Measurements from ENCODE around the gene BTG4.
A peak's percentile ranks its signal among the peaks of the same experiment; 100 is the strongest.

BTG4 gene
- total RNA-seq: 0 reads per million in 2 donors

GRCh38 chr11:111512296-111513239 lies at the start of gene BTG4:
Gene BTG4, minus strand, starts transcription at chr11:111512386. Its CDS starts 13,610 bp downstream, at chr11:111498776.
- DNase-seq: peak; percentile 3

- DNase-seq: no peak
Observed at GRCh38 chr11:111561791-111562325, 49.7 kb upstream of the BTG4 start.

- no peak for DNase-seq
Observed at GRCh38 chr11:111561306-111561705, 49.1 kb upstream of the BTG4 start.

GRCh38 chr11:111560800-111561199 lies 48.6 kb upstream of the BTG4 start:
- no peak for DNase-seq

DNA sequence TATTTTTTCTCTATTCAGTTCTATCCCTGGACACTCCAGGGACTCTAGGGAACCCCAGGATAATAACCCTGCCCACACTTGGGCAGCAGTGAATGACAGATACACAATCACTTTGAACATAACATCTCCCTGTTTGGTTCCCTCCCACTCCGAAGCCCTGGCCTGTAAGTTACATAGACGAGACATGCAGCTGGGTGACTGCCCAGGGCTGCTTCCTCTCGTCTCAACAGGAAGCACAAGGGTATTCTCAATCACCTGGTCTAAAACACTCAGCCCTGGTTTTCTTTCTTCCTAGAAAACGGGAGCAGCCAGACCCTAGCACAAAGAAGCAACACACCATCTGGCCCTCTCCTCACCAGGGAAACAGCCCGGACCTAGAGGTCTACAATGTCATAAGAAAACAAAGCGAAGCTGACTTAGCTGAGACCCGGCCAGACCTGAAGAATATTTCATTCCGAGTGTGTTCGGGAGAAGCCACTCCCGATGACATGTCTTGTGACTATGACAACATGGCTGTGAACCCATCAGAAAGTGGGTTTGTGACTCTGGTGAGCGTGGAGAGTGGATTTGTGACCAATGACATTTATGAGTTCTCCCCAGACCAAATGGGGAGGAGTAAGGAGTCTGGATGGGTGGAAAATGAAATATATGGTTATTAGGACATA lies 47.7 kb upstream of the BTG4 start:
- no peak for DNase-seq

DNA sequence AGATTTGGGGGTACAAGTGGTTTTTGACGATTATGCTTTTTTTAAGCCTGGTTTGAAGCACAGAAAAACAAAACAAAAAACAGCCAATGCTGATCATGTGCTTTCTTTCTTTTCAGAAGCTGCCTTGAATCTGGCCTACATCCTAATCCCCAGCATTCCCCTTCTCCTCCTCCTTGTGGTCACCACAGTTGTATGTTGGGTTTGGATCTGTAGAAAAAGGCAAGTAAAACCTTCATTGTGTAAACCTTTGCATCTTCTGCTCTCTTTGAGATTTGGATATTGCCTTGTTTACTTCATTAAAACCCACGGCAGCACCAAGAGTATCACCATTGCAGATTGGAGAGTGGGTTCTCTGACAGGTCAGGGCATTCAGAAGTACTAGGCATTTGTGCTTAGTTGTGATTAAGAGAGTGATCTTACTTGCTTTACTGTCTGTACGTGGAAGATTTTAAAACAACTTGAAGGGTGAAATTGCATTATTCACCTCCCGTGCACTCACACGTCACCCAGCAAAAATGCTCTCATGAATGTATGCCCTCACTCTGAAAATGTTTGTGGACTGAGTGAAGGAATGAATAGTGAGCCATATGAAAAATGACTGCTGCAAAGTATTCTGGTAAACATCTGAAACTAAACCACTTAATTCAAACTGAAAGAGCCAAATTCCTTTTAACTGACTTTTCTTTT lies 45.4 kb upstream of the BTG4 start:
- no peak for DNase-seq

DNA sequence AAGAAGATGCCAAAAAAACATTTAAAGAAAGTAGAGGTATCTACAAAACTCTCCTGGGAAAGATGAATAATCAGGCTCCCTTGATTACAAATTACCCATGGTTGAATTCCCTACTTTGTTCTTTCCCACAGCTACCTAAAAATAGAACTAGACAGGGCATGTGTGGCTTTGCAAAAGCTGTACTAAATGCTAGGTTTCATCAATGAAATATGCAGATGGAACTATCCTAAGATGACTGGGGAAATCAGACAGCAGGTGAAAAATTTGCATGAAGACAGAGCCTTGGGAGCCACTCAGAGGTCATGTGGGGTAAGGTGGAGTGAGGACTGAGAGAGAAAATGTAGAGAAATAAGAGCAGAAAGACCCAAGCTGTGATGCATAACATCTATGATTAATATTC lies 43.1 kb upstream of the BTG4 start:
- no peak for DNase-seq

DNA sequence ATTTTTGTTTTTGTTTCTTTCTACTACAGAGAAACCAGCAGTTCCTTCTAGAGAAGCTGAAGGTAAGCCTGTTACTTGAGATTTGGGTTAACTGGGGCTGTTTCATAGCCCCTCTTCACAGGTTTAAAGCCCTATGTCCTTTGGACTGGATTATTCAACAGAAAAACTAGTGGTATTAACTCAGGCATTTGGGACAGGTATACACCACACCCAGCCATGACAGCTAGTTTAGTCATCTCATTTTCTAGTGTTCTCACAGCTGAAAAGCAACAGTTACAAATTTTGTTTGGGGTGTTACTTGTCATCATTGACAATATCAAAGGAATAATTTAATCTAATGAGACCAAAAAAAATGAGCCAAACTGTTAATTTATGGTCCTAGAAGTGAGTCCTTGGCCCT lies 42.3 kb upstream of the BTG4 start:
- DNase-seq: no peak

- DNase-seq: no peak
Observed at GRCh38 chr11:111550258-111550657, 38.1 kb upstream of the BTG4 start.

- DNase-seq: no peak
Observed at GRCh38 chr11:111549869-111550203, 37.6 kb upstream of the BTG4 start.

DNA sequence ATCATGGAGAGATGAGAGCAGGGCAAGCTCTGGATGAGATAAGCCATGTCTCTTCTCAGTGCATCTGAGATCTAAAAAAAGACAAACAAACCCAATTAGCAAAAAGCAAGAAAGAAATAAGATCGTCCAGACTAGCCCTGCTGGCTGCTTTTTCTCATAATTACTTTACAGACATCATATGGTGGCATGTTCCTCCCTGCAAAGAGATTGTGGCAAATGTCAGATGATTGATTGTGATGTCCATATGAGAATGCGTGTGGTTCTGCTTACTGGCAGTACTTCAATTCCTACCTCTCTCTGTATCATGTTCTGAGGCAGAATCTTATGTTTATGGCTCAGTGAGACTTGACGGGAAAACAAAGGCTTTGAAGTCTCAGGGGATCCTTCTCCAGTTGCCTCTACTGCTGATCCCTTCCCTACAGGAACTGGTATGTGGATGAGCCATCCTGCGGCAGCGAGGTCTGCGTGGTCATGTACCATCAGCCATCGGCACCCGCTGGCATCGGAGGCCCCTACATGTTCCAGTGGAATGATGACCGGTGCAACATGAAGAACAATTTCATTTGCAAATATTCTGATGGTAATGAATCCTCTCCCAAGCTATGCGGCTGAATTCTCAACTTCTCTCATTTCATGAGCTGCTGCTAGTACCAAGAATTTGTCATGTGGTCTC lies 37.1 kb upstream of the BTG4 start:
- no peak for DNase-seq

DNA sequence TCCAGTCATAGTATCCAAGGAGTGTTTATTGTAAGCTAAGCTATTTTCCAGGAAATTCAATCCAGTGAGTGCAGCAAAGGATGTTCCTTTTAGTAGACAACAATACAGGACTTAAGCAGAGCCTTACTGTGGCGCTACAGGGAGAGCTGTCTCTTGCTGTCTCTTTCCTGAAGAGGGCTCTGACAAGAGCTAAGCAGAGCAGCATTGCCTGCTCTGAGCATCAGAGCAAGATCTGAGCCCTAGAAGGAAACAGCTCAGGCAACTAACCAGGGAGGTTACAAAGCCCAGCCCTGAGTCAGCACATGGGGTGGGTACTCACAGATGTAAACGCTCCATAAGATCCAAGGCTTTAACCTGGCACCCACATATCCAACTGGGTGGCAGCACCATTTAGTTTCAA lies 36.3 kb upstream of the BTG4 start:
- no peak for DNase-seq

DNA sequence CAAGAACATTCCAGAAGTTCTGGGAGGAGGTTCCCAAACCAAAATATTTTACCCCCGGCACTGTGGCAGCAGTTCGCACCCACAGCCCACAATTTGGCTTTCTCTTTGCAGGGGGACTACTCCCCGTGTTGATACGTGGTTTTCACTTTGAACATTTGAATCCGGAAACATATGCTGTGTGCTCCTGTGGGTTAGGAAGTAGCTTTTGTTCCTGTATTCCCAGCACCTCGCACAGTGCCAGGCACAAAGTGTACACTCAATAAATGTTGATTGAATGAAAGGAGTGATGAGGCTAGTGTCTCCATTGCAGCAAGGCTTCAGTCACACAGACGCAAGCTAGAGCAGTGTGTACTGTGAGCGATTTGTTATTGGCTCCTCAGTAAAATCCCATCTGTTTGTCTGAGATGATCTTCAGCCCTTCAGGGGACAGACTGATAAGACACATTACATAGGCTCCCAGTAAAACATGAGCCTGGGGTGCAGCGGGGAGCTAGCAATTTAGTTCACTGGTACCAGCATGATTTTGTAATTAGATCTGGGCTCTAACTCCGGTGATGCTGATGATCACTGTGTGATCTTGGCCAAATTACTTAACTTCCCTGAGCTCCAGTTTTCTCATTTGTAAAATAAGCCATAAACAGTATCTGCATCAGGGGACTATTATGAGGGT lies 30.6 kb upstream of the BTG4 start:
- no peak for DNase-seq

- no peak for DNase-seq
Observed at GRCh38 chr11:111541254-111542061, 29.3 kb upstream of the BTG4 start.

DNA sequence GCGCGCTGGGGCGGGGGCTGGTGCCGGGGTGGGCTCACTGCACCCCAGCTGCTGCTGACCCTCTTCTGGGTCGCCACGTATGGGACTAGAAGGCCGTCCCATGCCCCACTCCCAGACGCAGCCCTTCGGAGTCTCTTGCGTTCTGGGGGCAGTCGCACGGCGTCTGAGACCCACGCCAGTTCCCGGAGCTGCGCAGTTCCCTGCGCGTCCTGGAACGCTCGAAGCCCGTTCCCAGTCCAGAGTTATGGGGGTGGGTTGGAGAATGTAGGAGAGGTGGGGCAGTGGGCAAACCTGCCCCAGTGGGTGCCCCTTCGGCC lies 28.7 kb upstream of the BTG4 start:
- no peak for DNase-seq

DNA sequence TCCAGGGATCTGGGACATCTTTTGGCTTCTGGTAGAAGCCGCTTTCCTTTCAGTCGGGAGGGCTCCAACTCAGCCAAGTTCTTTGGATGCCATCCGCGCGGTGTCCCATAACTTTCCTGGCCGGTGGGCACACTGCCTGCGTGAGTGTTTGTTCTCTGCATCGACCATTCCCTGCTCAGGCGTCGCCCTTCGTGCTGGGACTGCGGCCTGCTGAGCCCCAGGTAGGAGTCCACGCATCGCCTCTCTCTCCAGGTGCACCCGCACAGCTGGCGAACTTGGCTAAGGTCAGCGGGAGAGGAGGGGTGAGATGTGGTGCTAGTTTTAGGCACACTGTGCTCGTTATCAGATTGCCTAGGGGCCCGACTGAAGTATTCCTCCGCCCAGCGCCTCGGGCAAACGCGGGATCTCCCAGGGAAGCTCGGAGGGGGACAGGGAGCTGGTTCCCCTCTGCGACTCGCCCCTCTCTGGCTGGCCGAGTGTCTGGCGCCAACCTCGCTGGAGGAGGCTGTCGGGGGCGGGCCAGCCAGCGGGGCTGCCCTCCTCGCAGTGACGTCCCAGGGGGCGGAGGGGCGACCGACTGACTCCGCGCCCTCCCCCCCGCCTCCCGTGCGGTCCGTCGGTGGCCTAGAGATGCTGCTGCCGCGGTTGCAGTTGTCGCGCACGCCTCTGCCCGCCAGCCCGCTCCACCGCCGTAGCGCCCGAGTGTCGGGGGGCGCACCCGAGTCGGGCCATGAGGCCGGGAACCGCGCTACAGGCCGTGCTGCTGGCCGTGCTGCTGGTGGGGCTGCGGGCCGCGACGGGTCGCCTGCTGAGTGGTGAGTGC lies 28.1 kb upstream of the BTG4 start, which contains the start of gene LAYN:
LAYN (plus strand) TSS at position 607 of the 823 bp plus-strand sequence; CDS start at position 731, 124 bp downstream.
- no peak for DNase-seq

GRCh38 chr11:111539426-111540113 lies 27.4 kb upstream of the BTG4 start:
- DNase-seq: no peak

- DNase-seq: no peak
Observed at GRCh38 chr11:111538407-111539114, 26.4 kb upstream of the BTG4 start.

DNA sequence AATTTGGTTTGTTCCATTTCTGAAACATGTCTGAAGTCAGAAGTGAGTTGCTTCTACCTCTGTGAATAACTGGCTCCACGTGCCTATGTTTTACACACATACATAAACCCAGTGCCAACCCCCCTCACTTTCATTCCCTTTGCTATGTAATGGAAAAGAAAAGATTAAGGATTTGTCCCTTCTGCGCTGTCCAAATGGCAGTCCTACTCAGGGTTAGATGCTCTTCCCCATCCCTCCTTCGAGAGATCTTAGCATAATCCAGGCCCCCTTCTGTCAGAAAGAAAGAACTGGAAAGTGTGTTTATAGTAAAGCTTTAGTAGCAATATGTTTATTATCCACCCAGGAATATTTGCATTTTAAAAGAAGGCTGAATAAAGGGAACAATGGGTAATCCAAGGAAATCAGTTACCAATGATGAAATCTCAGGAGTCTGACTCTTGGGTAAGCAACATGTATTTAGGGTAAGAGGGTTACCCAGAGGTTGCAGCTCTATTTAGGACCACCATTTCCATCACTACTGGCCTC lies 25.2 kb upstream of the BTG4 start:
- no peak for DNase-seq

Measured in T-helper 9 cell (primary cell).